MM.1S (cell line): ENCODE results near the gene FAAP100.

Experiments used
- EZH2 ChIP-seq: fragments of 300-600 bp; sonication (generic); optimal IDR thresholded peaks from 2 replicates; pipeline ENCODE3; 2017; ENCODE audit warnings: low read depth, mild to moderate bottlenecking, antibody characterized with exemption, low read length, mixed read lengths
- EZH2phosphoT487 ChIP-seq: fragments of 300-600 bp; sonication (generic); IDR thresholded peaks from 2 replicates; pipeline ENCODE4 v1.6.1; 2018; ENCODE audit warnings: antibody characterized with exemption, low read length
- TF ChIP-seq, protein P1 (sequence below): fragments of 300-600 bp; sonication (generic); IDR thresholded peaks from 2 replicates; pipeline ENCODE4 v1.5.1; 2016; ENCODE audit warnings: antibody characterized with exemption, low read length, mixed read lengths

DNA sequence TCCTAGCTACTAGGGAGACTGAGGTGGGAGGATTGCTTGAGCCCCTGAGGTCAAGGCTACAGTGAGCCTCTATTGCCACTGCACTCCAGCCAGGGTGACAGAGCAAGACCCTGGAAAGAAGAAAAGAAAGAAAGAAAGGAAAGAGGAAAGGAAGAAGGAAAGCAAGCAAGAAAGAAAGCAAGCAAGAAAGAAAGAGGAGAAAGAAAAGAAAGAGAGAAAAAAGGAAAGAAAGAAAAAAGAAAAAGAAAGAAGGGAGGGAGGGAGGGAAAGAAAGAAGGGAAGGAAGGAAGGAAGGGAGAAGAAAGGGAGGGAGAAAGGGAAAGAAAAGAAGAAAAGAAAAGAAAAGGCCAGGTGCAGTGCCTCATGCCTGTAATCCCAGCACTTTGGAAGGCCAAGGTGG, 48.5 kb downstream of the FAAP100 start:
- TF ChIP-seq, protein P1, sequence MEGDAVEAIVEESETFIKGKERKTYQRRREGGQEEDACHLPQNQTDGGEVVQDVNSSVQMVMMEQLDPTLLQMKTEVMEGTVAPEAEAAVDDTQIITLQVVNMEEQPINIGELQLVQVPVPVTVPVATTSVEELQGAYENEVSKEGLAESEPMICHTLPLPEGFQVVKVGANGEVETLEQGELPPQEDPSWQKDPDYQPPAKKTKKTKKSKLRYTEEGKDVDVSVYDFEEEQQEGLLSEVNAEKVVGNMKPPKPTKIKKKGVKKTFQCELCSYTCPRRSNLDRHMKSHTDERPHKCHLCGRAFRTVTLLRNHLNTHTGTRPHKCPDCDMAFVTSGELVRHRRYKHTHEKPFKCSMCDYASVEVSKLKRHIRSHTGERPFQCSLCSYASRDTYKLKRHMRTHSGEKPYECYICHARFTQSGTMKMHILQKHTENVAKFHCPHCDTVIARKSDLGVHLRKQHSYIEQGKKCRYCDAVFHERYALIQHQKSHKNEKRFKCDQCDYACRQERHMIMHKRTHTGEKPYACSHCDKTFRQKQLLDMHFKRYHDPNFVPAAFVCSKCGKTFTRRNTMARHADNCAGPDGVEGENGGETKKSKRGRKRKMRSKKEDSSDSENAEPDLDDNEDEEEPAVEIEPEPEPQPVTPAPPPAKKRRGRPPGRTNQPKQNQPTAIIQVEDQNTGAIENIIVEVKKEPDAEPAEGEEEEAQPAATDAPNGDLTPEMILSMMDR = no peak
- TF ChIP-seq EZH2phosphoT487 = no peak
- no peak for TF ChIP-seq EZH2
